Naive thymus-derived CD4-positive, alpha-beta T cell (primary cell): Measurements from ENCODE around the gene AGAP9. TPM values are rescaled to one million over a fixed set of nuclear protein-coding genes. Genes with fewer than 3 reads are reported as not detected.
A peak's percentile ranks its signal among the peaks of the same experiment; 100 is the strongest.
"Not testable (repeated sequence)": the region's sequence is repeated elsewhere in the genome, so short reads cannot be mapped to it uniquely, and the experiment has no call there.

ENCODE experiments used
- ATAC-seq: fragments of 150-1000 bp; cut with Tn5 transposase; 2 replicates; pipeline ENCODE4 v1.10.0; 2021; ENCODE audit warnings: mild to moderate bottlenecking, moderate library complexity
- CTCF ChIA-PET: fragments of 350-600 bp; sonication (Branson Sonifier 250); formaldehyde crosslinking; loops from one replicate; lab custom pipeline; 2021; ENCODE audit warnings: antibody characterized with exemption; lab: Charles Lee
- POLR2A ChIA-PET: fragments of 350-600 bp; sonication (Branson Sonifier 250); formaldehyde crosslinking; loops from one replicate; lab custom pipeline; 2021; ENCODE audit warnings: antibody characterized with exemption, inconsistent platforms; lab: Charles Lee
- DNase-seq, 9 donors: peaks; one replicate each; pipeline versions ENCODE4 v3.0.0 to v3.0.0-alpha.2; 2020 to 2022; ENCODE audit warnings: mixed read lengths in 1 of 9
- H3K27ac ChIP-seq: one replicate; pipeline ENCODE4 v1.7.0; 2013; ENCODE audit warnings: mild to moderate bottlenecking, low read depth, low read length, moderate library complexity
- H3K27me3 ChIP-seq, 2 donors: one replicate each; pipeline ENCODE4 v1.7.0; 2013; ENCODE audit warnings: low read length in 2 of 2, mild to moderate bottlenecking in 2 of 2, moderate library complexity in 2 of 2; ENCODE audit not compliant: control insufficient read depth in 2 of 2, insufficient read depth in 2 of 2
- H3K36me3 ChIP-seq, 3 experiments: 1 replicate in 2 of 3; 2 replicates in 1 of 3; pipeline ENCODE4 v1.7.0; 2013; ENCODE audit warnings: low read length in 3 of 3, mild to moderate bottlenecking in 3 of 3, moderate library complexity in 1 of 3; ENCODE audit not compliant: insufficient read depth in 3 of 3, control insufficient read depth in 2 of 3
- H3K4me1 ChIP-seq, 2 donors: one replicate each; pipeline ENCODE4 v1.7.0; 2013; ENCODE audit warnings: low read length in 2 of 2, mild to moderate bottlenecking in 2 of 2, moderate library complexity in 1 of 2; ENCODE audit not compliant: control insufficient read depth in 2 of 2, insufficient read depth in 2 of 2
- H3K4me3 ChIP-seq: 2 replicates; pipeline ENCODE4 v1.7.0; 2013; ENCODE audit warnings: mild to moderate bottlenecking, low read length
- H3K9me3 ChIP-seq, 3 experiments: 1 replicate in 2 of 3; 2 replicates in 1 of 3; pipeline ENCODE4 v1.7.0; 2013; ENCODE audit warnings: low read length in 3 of 3; ENCODE audit not compliant: control insufficient read depth in 2 of 3
- H3K27ac Mint-ChIP-seq, 9 donors: one replicate each; pipeline ENCODE4 v1.8.0; 2020 to 2022; ENCODE audit warnings: mixed read lengths in 9 of 9, mild to moderate bottlenecking in 8 of 9, moderate library complexity in 5 of 9, inconsistent platforms in 2 of 9
- H3K27me3 Mint-ChIP-seq, 5 donors: one replicate each; pipeline ENCODE4 v1.8.0; 2021 to 2022; ENCODE audit warnings: mixed read lengths in 5 of 5, mild to moderate bottlenecking in 1 of 5
- H3K36me3 Mint-ChIP-seq, 5 donors: one replicate each; pipeline ENCODE4 v1.8.0; 2020 to 2022; ENCODE audit warnings: mixed read lengths in 5 of 5, mild to moderate bottlenecking in 3 of 5, inconsistent platforms in 1 of 5
- H3K4me1 Mint-ChIP-seq, 7 donors: one replicate each; pipeline ENCODE4 v1.8.0; 2020 to 2022; ENCODE audit warnings: mixed read lengths in 7 of 7, mild to moderate bottlenecking in 3 of 7, inconsistent platforms in 1 of 7
- H3K4me3 Mint-ChIP-seq, 10 donors: one replicate each; pipeline ENCODE4 v1.8.0; 2020 to 2022; ENCODE audit warnings: mild to moderate bottlenecking in 10 of 10, mixed read lengths in 10 of 10, moderate library complexity in 6 of 10, inconsistent platforms in 2 of 10
- H3K9me3 Mint-ChIP-seq, 11 donors: one replicate each; pipeline ENCODE4 v1.8.0; 2020 to 2022; ENCODE audit warnings: mixed read lengths in 11 of 11, mild to moderate bottlenecking in 4 of 11, inconsistent platforms in 1 of 11, moderate library complexity in 1 of 11
- intact Hi-C, 2 donors: fragments of 100-400 bp; cut with micrococcal nuclease; formaldehyde crosslinking; loops; one replicate each; pipeline ENCODE4 v1.15.1; 2023
- polyA plus RNA-seq, 2 donors: library from polyadenylated mRNA; unstranded; fragments of 300-500 nt; fragmentation: Illumina TruSeq; gene quantifications; one replicate each; pipeline ENCODE4 v1.2.3, GENCODE V29; 2021
- total RNA-seq, 6 experiments: library from RNA in 5 of 6; stranded (reverse) in 5 of 6; gene quantifications; 1 replicate in 5 of 6; 2 replicates in 1 of 6; pipeline ENCODE4 v1.2.3 and lab custom pipeline; 2021 to 2026

Gene AGAP9
- total and polyA plus RNA-seq, 7 experiments from 2014 or later, result 0.19 to 20.4 (median 14.8) TPM

DNA sequence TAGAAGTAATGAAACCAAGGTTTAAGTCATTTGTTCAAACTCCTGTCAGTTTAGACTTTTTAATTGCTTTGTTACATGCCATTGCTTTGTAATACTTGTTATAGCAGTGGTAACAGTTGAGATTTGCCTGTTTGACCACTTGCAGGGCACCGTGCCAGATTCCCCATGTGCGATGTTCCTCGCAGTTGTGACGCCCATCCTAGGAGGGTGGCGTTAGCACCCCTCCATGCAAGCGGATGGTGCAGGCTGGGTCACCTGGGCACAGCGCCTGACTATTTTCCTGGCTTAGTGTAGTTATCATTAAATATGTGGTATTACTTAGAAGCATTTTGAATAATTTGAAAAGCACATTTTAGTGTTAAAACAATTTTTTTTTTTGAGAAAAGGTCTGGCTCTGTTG is 37.0 kb upstream of the AGAP9 start:
- H3K9me3 ChIP-seq, H3K4me3 Mint-ChIP-seq, intact Hi-C loops, DNase-seq, H3K4me1 Mint-ChIP-seq, H3K27ac ChIP-seq, H3K36me3 ChIP-seq, H3K36me3 Mint-ChIP-seq, H3K4me3 ChIP-seq, H3K4me1 ChIP-seq, CTCF ChIA-PET, H3K9me3 Mint-ChIP-seq, H3K27me3 ChIP-seq, H3K27ac Mint-ChIP-seq, ATAC-seq, POLR2A ChIA-PET: not testable (repeated sequence)
- H3K27me3 Mint-ChIP-seq, result peaks cover 0 to 25% (median 0%) of the 10 kb centered on the region in 5 donors

DNA sequence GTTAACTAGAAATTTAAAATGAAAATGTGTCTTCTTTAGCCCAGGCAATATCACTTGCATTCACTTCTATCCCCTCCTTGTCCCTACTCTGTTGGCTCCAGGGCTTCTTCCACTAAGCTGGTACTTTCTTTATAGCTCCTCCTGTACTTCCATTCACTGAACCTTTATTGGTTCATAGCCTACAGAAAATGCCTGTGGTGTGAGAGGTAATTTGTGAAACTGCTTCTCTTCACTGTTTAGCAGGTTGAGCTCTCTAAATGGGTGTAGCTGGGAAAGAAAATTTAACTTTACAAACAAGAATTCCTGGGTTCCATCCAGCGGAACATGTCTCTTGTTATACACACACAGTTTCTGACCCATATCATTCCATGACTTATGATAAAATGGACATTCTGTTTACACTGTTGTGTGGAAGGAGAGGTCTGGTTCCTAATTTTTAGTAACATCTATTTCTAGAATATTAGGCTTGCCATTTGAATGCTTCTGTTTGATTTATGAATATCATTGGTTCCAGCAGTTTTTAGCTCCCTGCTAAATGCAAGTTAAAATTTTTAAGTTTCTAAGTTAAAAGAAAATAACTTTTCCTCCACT is 36.4 kb upstream of the AGAP9 start:
- POLR2A ChIA-PET, ATAC-seq, H3K36me3 ChIP-seq, H3K27ac Mint-ChIP-seq, H3K9me3 Mint-ChIP-seq, intact Hi-C loops, H3K27ac ChIP-seq, H3K36me3 Mint-ChIP-seq, H3K4me3 ChIP-seq, CTCF ChIA-PET, H3K9me3 ChIP-seq, H3K27me3 ChIP-seq, H3K4me1 Mint-ChIP-seq, H3K4me1 ChIP-seq, DNase-seq, H3K4me3 Mint-ChIP-seq: not testable (repeated sequence)
- H3K27me3 Mint-ChIP-seq, result peaks cover 0 to 25% (median 0%) of the 10 kb centered on the region in 5 donors

GRCh38 chr10:47558109-47558508 is 34.7 kb upstream of the AGAP9 start:
- H3K27me3 ChIP-seq, H3K27ac Mint-ChIP-seq, POLR2A ChIA-PET, H3K9me3 Mint-ChIP-seq, ATAC-seq, H3K4me1 Mint-ChIP-seq, H3K4me3 Mint-ChIP-seq, H3K27ac ChIP-seq, H3K36me3 Mint-ChIP-seq, H3K4me1 ChIP-seq, H3K9me3 ChIP-seq, DNase-seq, intact Hi-C loops, H3K36me3 ChIP-seq, H3K4me3 ChIP-seq: not testable (repeated sequence)
- H3K27me3 Mint-ChIP-seq, result peaks cover 0 to 25% (median 0%) of the 10 kb centered on the region in 5 donors
- CTCF ChIA-PET, result interaction anchor here (0.6 kb wide), 1 partner anchor 175 kb away, joined by 4 read pairs; no protein-coding TSS in a partner anchor

GRCh38 chr10:47557616-47558015 is 34.2 kb upstream of the AGAP9 start:
- H3K9me3 Mint-ChIP-seq, H3K4me1 ChIP-seq, H3K27ac Mint-ChIP-seq, POLR2A ChIA-PET, H3K27ac ChIP-seq, H3K36me3 ChIP-seq, H3K27me3 ChIP-seq, H3K9me3 ChIP-seq, H3K4me3 ChIP-seq, DNase-seq, H3K4me3 Mint-ChIP-seq, H3K36me3 Mint-ChIP-seq, intact Hi-C loops, ATAC-seq: not testable (repeated sequence)
- Mint-ChIP-seq H3K4me1 (peaks cover 0 to 12% (median 3%) of the 10 kb centered on the region in 7 donors), H3K27me3 (peaks cover 0 to 25% (median 0%) of the 10 kb centered on the region in 5 donors)
- CTCF ChIA-PET, result interaction anchor here (0.6 kb wide), 1 partner anchor 174 kb away, joined by 4 read pairs; no protein-coding TSS in a partner anchor

GRCh38 chr10:47555334-47555733 is 31.9 kb upstream of the AGAP9 start:
- Mint-ChIP-seq H3K4me1 (peaks cover 0 to 13% (median 5%) of the 10 kb centered on the region in 7 donors), H3K27ac (peak overlapping the region in 1 of 9 donors; percentile 14), H3K27me3 (peaks cover 0 to 25% (median 0%) of the 10 kb centered on the region in 5 donors), H3K4me3 (peak overlapping the region in 6 of 10 donors; percentile 23 to 53 (median 50))
- ATAC-seq, POLR2A ChIA-PET, H3K9me3 Mint-ChIP-seq, H3K27ac ChIP-seq, H3K4me1 ChIP-seq, H3K4me3 ChIP-seq, DNase-seq, H3K27me3 ChIP-seq, H3K9me3 ChIP-seq, H3K36me3 ChIP-seq, CTCF ChIA-PET, H3K36me3 Mint-ChIP-seq, intact Hi-C loops: not testable (repeated sequence)

- intact Hi-C loops, POLR2A ChIA-PET: not testable (repeated sequence)
These were observed 31.1 kb upstream of the AGAP9 start for GRCh38 chr10:47554552-47554951.

DNA sequence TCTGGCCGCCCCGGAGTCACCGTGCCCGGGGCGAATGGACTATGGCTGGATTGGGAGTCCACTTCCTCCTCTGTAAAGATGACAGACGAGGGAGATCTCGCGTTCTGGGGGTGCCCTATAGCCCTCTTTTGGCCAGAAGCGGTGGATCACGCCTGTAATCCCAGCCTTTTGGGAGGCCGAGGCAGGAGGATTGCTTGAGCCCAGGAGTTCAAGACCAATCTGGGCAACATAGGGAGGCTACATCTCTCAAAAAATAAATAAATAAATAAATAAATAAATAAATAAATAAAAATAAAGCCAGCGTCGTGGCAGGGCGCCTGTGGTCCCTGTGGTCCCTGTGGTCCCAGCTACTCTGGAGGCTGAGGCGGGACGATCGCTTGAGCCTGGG is 30.4 kb upstream of the AGAP9 start:
- H3K9me3 ChIP-seq, intact Hi-C loops, H3K9me3 Mint-ChIP-seq, ATAC-seq, H3K4me1 ChIP-seq, H3K36me3 ChIP-seq, H3K36me3 Mint-ChIP-seq, POLR2A ChIA-PET, H3K27me3 ChIP-seq, CTCF ChIA-PET: not testable (repeated sequence)
- Histone ChIP-seq H3K27ac (peak overlapping the region; percentile 70), H3K4me3 (peak overlapping the region; percentile 84)
- peak overlapping the region in 7 of 9 donors; percentile 43 to 99 (median 93) for H3K27ac Mint-ChIP-seq
- DNase-seq, result peak in 2 of 9 donors; percentile 19 to 29
- peak overlapping the region; percentile 59 to 100 (median 69) for H3K4me3 Mint-ChIP-seq
- H3K4me1 Mint-ChIP-seq, result peaks cover 0 to 13% (median 5%) of the 10 kb centered on the region in 7 donors
- peaks cover 0 to 17% (median 0%) of the 10 kb centered on the region in 5 donors for H3K27me3 Mint-ChIP-seq

More at GRCh38 chr10:47554552-47554951, 31.1 kb upstream of the AGAP9 start:
- H3K36me3 Mint-ChIP-seq, H3K27me3 ChIP-seq, H3K36me3 ChIP-seq, CTCF ChIA-PET, H3K9me3 ChIP-seq, ATAC-seq, H3K4me1 ChIP-seq, H3K4me3 ChIP-seq, H3K9me3 Mint-ChIP-seq, H3K27ac ChIP-seq: not testable (repeated sequence)
- H3K27ac Mint-ChIP-seq, result peak overlapping the region in 2 of 9 donors; percentile 41 to 79
- peak in 1 of 9 donors; percentile 7 for DNase-seq
- H3K27me3 Mint-ChIP-seq, result peaks cover 0 to 21% (median 0%) of the 10 kb centered on the region in 5 donors
- peaks cover 0 to 13% (median 5%) of the 10 kb centered on the region in 7 donors for H3K4me1 Mint-ChIP-seq
- peak overlapping the region in 8 of 10 donors; percentile 17 to 51 (median 36) for H3K4me3 Mint-ChIP-seq
